ENCODE data around the gene DEF6. TPM values are rescaled to one million over a fixed set of nuclear protein-coding genes. Genes with fewer than 3 reads are reported as not detected.

DEF6 gene
- total RNA-seq, 3 donors from 2014 or later (not counting 1 experiment from before 2014, with no cell fraction given): 232 to 297 (median 241) TPM

GRCh38 chr6:35351422-35351821 is 53.8 kb downstream of the DEF6 start:
- Histone ChIP-seq H3K27me3 (ENCODE audit: control insufficient read depth, insufficient read depth, low read length) (no peaks in the 10 kb centered on the region), H3K4me1 (ENCODE audit: control insufficient read depth, insufficient read depth, low read length) (peaks cover 21% of the 10 kb centered on the region), H3K4me3 (ENCODE audit: low read length) (no peak overlapping the region), H3K36me3 (ENCODE audit: control insufficient read depth, insufficient read depth, low read length) (peaks cover 30% of the 10 kb centered on the region), H3K27ac (ENCODE audit: low read length) (no peak overlapping the region), H3K9me3 (ENCODE audit: control insufficient read depth, insufficient read depth, low read length) (no peaks in the 10 kb centered on the region)
- ATAC-seq: no peak
- Mint-ChIP-seq H3K4me3 (no peak overlapping the region), H3K9me3 (no peaks in the 10 kb centered on the region), H3K36me3 (peaks cover 31% of the 10 kb centered on the region), H3K4me1 (peaks cover 17 to 31% of the 10 kb centered on the region in 2 donors), H3K27ac (no peak overlapping the region), H3K27me3 (ENCODE audit: low read depth in 2 of 2) (no peaks in the 10 kb centered on the region)
- no peak for DNase-seq
- intact Hi-C loops (cut with micrococcal nuclease): no loop called here
- WGBS (ENCODE audit: insufficient coverage): 93% methylated on average over 4 of the region's 4 CpGs
- TF ChIP-seq CTCF (IDR thresholded peaks at IDR 0.05): no peak

GRCh38 chr6:35352735-35353134 is 55.1 kb downstream of the DEF6 start:
- intact Hi-C loops (cut with micrococcal nuclease): no loop called here
- Histone ChIP-seq H3K9me3 (ENCODE audit: control insufficient read depth, insufficient read depth, low read length) (no peaks in the 10 kb centered on the region), H3K4me3 (ENCODE audit: low read length) (no peak overlapping the region), H3K36me3 (ENCODE audit: control insufficient read depth, insufficient read depth, low read length) (peaks cover 29% of the 10 kb centered on the region), H3K4me1 (ENCODE audit: control insufficient read depth, insufficient read depth, low read length) (peaks cover 18% of the 10 kb centered on the region), H3K27me3 (ENCODE audit: control insufficient read depth, insufficient read depth, low read length) (no peaks in the 10 kb centered on the region), H3K27ac (ENCODE audit: low read length) (no peak overlapping the region)
- Mint-ChIP-seq H3K4me1 (peaks cover 16 to 33% of the 10 kb centered on the region in 2 donors), H3K27ac (no peak overlapping the region), H3K4me3 (no peak overlapping the region), H3K36me3 (peaks cover 36% of the 10 kb centered on the region), H3K27me3 (ENCODE audit: low read depth in 2 of 2) (no peaks in the 10 kb centered on the region), H3K9me3 (no peaks in the 10 kb centered on the region)
- no peak for TF ChIP-seq CTCF (IDR thresholded peaks at IDR 0.05)
- DNase-seq: no peak
- ATAC-seq: no peak
- 100% methylated on average over 2 of the region's 2 CpGs for WGBS (ENCODE audit: insufficient coverage)

GRCh38 chr6:35354361-35355135 is 56.9 kb downstream of the DEF6 start:
- Mint-ChIP-seq H3K9me3 (no peaks in the 10 kb centered on the region), H3K4me3 (no peak overlapping the region), H3K36me3 (peaks cover 30% of the 10 kb centered on the region), H3K27me3 (ENCODE audit: low read depth in 2 of 2) (no peaks in the 10 kb centered on the region), H3K27ac (no peak overlapping the region), H3K4me1 (peaks cover 14 to 24% of the 10 kb centered on the region in 2 donors)
- DNase-seq (no peak), ATAC-seq (no peak)
- intact Hi-C loops (cut with micrococcal nuclease): no loop called here
- 97% methylated on average over 13 of the region's 13 CpGs for WGBS (ENCODE audit: insufficient coverage)
- no peak overlapping the region for H3K4me3 ChIP-seq (ENCODE audit: low read length)
- H3K4me1 ChIP-seq (ENCODE audit: control insufficient read depth, insufficient read depth, low read length): peaks cover under 1% of the 10 kb centered on the region
- H3K36me3 ChIP-seq (ENCODE audit: control insufficient read depth, insufficient read depth, low read length): peaks cover 36% of the 10 kb centered on the region
- TF ChIP-seq CTCF (IDR thresholded peaks at IDR 0.05): no peak
- H3K9me3 ChIP-seq (ENCODE audit: control insufficient read depth, insufficient read depth, low read length): no peaks in the 10 kb centered on the region
- no peaks in the 10 kb centered on the region for H3K27me3 ChIP-seq (ENCODE audit: control insufficient read depth, insufficient read depth, low read length)
- no peak overlapping the region for H3K27ac ChIP-seq (ENCODE audit: low read length)

- Mint-ChIP-seq H3K27me3 (ENCODE audit: low read depth in 2 of 2) (no peaks in the 10 kb centered on the region), H3K36me3 (peaks cover 20% of the 10 kb centered on the region), H3K4me1 (peaks cover 7 to 24% of the 10 kb centered on the region in 2 donors), H3K27ac (no peak overlapping the region), H3K4me3 (no peak overlapping the region), H3K9me3 (no peaks in the 10 kb centered on the region)
- 95% methylated on average over 1 of the region's 1 CpG for WGBS (ENCODE audit: insufficient coverage)
- Histone ChIP-seq H3K36me3 (ENCODE audit: control insufficient read depth, insufficient read depth, low read length) (peaks cover 36% of the 10 kb centered on the region), H3K9me3 (ENCODE audit: control insufficient read depth, insufficient read depth, low read length) (no peaks in the 10 kb centered on the region), H3K27ac (ENCODE audit: low read length) (no peak overlapping the region), H3K4me3 (ENCODE audit: low read length) (no peak overlapping the region), H3K27me3 (ENCODE audit: control insufficient read depth, insufficient read depth, low read length) (no peaks in the 10 kb centered on the region), H3K4me1 (ENCODE audit: control insufficient read depth, insufficient read depth, low read length) (no peaks in the 10 kb centered on the region)
- DNase-seq: no peak
- intact Hi-C loops (cut with micrococcal nuclease): no loop called here
- ATAC-seq: no peak
- no peak for TF ChIP-seq CTCF (IDR thresholded peaks at IDR 0.05)
Measured at GRCh38 chr6:35356391-35356790, 58.8 kb downstream of the DEF6 start.
